Measurements from ENCODE around the gene PRPF40A.
A peak's percentile ranks its signal among the peaks of the same experiment; 100 is the strongest.
"Not testable (repeated sequence)": the region's sequence is repeated elsewhere in the genome, so short reads cannot be mapped to it uniquely, and the experiment has no call there.

The PRPF40A gene

DNA sequence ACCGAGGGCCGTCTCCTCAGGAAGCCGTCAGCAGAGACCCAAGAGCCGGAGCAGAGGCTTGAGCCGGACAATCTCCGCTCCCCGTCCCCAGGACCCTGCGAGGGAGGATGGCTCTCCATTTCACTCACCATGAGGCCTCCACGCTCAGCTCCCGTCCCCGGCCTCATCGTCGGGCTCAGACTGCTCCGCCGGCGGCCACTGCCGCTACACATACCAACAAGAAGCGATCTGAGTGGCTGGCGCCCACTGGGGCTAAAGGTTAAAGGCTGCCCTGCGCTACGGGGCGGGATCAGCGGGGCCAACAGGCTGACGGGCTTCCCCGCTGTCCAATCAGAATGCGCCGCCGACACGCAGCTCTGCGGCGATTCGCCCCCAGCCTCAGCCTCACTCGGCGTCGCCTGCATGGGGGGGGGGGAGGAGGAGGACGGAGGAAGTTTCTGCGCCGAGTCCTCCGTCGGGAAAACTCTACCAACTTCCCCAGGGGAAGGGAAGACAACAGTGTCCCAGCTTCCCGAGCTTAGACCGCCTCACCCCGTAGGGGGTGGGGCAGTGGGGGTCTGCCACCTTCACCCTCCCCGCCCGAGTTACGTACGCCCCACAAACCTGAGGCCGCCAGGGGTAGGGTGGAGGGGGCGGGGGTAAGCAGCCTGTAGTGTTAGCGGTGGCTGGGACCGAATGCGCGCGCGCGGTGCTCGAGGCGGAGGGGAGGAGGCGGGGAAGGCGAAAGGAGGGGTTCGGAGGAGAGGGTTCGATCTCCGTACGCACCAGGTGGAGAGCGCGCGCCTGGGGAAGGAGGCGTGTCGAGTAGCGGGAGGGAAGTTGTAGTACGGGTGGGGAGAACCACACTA is at the start of gene PRPF40A:
TSS of gene PRPF40A (minus strand) at position 234 of the 848 bp plus-strand sequence. CDS start at position 212, 22 bp downstream.
- peak; percentile 99 for DNase-seq

DNA sequence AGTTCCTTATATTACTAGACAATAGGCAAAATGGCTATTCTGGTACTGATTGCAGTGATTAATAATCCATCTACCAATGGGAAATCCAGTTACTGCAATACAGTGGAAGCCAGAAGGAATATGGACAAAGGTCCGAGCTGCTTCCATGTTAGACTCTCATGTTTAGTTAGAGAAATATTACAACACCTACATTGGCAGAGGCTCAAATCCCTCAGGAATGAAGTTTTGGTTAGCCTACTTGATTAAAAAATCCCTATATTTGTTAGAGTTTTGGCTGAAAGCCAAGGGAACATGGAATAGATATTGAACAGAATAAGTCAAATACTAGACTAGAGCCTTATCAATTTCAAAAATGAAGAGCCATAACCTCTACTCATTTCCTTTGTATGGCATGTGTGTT is 49.7 kb upstream of the PRPF40A start:
- no peak for DNase-seq

DNA sequence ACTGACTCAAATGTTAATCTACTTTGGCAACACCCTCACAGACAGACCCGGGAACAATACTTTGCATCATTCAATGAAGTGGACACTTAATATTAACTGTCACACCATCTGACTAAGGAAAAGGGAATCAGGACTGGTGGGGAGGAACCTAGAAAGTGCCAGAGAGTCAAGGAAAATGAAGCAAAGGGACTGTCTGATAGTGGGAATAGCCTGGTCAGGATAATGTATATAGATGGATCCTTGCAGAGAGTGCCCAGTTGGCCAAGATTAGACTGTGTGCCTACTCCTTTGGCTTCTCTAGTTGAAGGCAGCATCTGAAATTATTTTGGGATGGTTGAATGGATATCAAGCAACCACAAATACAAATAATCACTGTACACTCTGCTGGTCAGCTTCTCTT is 46.4 kb upstream of the PRPF40A start:
- no peak for DNase-seq

DNA sequence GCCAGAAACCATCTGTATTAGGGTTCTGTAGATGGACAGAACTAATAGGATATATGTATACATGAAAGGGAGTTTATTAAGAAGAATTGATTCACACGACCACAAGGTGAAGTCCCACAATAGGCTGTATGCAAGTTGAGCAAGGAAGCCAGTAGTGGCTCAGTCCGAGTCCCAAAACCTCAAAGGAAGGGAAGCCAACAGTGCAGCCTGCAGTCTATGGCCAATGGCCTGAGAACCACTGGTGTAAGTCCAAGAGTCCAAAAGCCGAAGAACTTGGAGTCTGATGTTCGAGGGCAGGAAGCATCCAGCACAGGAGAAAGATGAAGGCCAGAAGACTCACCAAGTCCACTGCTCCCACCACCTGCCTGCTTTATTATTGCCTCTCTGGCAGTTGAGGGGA is 45.9 kb upstream of the PRPF40A start:
- not testable (repeated sequence) for DNase-seq

DNA sequence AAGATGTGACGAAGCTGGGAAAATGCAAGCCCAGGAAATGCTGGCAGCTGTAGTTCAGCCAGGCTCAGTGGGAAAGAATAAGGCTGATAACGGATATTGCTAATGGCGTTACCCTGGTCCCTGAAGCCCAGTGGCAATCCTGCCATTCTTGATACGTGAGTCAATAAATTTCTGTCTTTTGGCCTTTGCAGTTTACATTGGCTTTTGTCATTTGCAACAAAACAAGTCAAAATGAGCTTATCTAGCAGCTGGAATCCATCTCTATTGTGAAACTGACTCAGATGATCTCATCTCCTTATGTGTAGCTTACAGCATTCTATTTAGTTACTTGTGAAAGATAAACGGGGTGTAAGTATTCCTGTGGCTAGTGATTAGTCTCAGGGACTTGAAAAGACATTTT is 44.9 kb upstream of the PRPF40A start:
- DNase-seq = no peak

DNA sequence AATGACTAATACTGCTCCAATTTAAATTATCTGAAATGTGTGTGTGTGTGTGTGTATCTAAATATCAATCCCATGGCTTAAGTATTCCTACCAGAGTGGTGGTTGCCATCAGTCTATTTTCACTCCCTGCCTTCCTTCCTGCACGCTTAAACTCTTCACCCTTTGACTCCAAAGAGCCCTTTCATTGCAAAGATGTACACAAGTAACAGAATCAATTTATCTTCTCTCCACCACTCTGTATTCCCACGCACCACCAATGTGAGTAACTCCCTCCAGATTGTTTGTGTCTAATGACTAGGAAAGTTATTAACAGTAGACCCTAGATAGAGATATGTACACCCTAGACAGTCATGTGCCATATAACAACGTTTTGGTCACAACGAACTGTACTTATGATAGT is 44.0 kb upstream of the PRPF40A start:
- no peak for DNase-seq

DNA sequence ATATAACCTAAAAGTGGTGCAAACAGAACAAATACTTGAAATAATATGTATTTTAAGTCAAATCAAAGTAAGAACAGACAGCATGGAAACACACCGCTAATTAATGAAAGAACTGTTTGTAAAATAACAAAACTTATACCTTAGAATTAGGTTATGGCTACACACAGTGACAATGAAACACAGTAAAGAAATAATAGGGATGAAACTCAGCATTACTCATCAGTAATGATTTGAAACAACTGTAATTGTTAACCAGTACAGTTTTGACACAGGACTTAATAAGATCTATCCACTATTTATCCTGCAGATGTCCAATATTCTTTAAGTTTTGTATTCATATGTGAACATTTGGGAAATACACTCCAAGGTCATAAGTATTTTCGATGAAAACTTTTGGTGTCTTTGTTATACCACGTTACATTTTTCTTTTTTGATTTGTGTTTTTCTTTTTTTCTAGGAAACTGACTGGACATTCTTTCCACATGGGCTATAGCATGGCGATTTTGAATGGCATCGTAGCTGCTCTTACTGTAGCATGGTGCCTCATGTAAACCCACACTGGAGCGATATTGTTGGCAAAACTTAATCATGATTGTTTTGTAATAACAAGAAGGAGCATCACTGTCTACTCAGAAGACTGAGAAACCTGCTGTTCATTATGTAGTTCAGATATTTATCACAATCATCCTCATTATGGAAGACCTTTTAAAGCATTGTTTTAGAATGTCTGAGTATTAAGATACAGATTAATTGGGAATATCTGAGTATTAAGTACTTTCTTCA is 42.2 kb upstream of the PRPF40A start:
- DNase-seq = no peak

DNA sequence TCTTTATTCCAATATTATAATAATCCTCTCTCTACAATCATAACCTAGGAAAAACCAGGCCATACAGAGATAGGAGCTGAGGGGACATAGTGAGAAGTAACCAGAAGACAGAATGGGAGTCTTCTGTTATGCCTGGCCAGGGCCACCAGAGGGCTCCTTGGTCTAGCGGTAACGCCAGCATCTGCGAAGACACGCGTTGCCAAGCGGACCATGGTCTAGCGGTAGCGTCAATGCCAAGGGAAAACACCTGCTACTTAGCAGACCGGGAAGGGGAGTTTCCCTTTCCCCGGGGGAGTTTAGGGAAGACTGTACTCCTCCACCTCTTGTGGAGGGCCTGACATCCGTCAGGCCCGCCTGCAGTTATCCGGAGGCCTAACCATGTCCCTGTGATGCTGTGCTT is 37.8 kb upstream of the PRPF40A start:
- DNase-seq = no peak

DNA sequence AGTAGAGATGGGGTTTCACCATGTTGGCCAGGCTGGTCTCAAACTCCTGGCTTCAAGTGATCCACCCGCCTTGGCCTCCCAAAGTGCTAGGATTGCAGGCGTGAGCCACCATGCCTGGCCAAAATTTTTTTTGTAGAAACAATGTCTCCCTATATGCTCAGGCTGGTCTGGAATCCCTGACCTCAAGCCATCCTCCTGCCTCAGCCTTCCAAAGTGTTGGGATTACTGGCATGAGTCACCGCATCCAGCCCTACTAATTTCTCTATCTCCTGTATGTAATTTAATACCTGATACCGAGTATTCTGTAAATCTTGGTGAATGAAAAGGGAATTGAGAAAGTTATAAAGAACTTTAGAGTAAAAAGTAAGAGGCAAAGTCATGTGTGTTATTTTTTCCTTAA is 30.5 kb upstream of the PRPF40A start:
- not testable (repeated sequence) for DNase-seq

DNA sequence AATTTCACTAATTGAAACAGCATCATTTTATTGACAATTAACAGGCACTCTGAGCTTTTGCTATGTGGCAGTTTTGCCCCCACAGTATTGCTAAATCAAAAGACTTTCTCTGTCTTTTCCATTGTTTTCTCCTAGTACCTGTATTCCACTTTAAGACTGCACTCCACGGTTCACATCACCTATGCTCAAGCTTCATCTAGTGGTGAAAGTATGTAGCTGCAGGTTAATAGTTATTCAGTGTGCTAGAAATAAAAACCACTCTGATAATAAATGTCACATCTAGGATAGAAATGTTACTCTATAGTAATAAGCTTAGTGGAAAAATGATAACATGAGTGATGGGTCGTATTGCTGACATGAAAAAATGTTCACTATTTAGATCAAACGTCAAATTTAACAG is 25.7 kb upstream of the PRPF40A start:
- no peak for DNase-seq

DNA sequence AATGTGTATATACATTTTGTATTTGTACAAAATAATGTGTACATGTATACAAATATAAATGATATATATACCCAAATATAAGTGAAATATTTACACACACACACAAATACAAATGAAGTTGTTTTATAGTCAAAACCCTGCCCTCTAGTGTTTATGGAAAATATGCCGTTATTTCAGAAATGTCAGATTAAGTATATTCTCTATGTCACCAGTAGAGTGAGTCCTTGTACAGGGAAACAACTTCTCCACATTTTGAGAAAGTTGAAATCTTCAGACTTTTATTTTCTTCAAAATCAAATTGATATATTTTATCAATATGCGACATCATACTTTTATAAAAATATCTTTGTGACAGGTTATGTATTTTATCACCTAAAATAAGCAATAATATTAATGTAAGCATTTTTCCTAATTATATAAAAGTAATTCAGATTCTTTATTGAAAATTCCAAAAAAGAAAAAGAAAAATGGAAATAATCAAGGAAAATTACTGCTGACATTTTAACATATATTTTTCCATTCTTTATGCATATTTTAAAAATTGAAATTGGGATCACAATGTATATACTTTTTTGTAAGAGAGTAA is 23.6 kb upstream of the PRPF40A start:
- no peak for DNase-seq

DNA sequence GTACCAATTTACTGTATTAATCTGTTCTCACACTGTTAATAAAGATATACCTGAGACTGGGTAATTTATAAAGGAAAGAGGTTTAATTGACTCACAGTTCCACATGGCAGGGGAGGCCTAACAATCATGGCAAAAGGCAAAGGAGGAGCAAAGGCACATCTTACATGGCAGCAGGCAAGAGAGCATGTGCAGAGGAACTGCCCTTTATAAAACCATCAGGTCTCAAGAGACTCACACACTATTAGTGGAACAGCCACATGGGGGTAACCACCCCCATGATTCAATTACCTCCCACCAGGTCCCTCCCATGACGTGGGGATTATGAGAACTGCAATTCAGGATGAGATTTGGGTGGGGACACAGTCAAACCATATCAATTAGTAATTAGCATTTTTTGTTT is 22.4 kb upstream of the PRPF40A start:
- not testable (repeated sequence) for DNase-seq

DNA sequence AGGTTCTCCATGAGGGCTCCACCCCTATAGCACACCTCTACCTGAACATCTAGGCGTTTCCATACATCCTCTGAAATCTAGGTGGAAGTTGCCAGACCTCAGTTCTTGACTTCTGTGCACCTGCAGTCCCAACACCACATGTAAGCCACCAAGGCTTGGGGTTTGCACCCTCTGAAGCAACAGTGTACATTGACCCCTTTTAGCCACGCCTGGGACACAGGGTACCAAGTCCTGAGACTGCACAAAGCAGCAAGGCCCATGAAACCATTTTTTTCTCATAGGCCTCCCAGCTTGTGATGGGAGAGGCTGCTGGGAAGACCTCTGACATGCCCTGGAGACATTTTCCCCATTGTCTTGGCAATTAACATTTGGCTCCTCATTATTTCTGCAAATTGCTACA is 21.2 kb upstream of the PRPF40A start:
- DNase-seq = no peak

DNA sequence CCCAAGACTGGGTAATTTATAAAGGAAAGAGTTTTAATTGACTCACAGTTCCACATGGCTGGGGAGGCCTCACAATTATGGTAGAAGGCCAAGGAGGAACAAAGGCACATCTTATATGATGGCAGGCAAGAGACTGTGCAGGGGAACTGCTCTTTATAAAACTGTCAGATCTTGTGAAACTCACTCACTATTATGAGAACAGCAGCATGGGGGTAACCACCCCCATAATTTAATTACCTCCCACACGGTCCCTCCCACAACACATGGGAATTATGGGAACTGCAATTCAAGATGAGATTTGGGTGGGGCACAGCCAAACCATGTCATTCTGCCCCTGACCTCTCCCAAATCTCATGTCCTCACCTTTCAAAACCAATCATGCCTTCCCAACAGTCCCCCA is 20.2 kb upstream of the PRPF40A start:
- DNase-seq = not testable (repeated sequence)

DNA sequence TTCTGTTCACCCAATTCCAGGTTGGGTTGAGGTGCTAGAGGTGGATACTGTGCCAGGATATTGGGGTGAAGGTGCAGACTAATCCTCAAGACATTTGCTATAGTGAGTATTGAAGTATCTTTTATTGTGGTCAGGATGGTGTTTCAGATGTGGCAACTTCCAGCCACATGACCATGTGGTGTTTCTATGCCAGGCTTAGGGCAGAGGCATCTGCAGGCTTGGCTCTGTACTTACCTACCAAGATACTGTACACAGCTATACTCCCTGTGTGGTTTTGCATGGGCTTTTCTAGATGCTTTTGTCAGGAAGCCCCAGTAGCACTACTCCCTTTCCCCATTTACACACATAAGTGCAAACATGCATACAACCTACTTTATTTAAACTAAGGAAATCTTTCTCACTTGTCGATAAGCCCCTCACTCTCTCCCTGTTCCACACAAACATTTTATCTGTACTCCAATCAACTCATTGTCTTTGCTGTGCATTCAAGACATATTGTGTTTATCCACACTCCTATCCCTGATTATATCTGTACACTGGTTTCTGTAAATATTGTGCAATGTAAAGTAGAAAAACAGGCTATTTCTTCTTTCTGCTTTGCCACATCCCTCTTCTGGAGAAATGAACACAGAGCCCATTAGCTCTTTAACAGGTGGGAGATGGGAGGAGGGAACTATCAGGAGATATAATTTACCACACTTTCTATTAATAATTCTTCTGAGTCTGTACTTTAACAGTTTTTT is 13.5 kb upstream of the PRPF40A start:
- no peak for DNase-seq

DNA sequence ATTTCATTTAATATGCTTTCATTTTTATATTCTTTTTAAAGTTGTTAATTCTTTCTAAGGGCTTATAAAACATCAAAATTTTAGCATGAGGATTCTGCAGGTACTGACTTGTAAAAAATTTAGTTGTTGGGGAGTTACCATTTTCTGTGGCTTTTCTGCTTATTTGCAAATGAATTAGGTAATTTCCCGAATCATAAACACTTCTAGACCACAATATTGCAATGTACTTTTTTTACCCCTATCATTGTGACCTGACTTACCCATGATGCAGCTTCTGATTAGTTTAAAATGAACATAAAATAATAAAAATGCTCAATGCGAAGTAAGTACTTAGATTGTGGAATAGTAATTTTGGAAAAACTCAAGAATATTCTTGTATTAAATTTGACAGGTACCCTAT is 12.6 kb upstream of the PRPF40A start:
- DNase-seq = no peak

DNA sequence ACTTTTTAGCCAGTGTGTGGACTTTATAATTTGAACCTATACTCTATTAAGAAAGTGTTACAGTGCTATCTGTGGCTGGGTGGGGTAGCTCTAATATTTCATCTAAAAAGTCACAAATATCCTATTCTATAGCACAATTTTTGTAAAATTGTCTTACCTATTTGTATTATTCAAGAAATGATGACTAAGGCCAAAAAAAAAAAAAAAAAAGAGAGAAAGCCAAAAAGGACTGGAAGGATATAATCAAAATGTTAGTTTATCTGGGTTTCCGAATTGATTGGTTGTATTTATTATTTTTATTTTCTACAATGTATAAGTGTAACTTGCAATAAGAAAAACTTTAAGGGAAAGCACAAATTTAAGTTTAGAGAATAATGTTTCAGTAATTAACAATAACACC is 6.7 kb upstream of the PRPF40A start:
- no peak for DNase-seq

DNA sequence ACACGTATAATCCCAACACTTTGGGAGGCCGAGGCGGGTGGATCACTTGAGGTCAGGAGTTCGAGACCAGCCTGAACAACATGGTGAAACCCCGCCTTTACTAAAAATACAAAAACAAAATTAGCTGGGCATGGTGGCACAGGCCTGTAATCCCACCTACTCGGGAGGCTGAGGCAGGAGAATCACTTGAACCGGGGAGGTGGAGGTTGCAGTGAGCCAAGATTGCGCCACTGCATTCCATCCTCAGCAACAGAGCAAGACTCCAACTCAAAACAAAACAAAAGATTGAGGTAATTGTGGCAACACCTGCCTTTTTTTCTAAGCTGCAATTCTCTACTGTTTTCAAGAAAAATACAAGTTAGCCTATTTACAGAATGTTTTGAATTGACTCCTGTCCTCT is 5.4 kb upstream of the PRPF40A start:
- DNase-seq = not testable (repeated sequence)

DNA sequence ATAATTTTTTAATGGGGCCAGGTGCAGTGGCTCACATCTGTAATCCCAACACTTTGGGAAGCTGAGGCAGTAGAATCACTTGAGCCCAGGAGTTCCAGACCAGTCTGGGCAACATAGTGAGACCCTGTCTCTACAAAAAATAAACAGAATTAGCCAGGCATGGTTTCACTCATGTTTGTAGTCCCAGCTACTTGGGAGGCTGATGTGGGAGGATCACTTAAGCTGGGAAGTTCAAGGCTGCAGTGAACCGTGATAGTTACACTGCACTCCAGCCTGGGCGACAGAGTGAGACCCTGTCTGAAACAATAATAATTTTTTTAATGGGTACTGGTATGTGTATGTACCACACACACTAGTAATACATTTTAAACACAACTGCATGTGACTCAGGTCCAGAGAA is 3.5 kb upstream of the PRPF40A start:
- DNase-seq = no peak

DNA sequence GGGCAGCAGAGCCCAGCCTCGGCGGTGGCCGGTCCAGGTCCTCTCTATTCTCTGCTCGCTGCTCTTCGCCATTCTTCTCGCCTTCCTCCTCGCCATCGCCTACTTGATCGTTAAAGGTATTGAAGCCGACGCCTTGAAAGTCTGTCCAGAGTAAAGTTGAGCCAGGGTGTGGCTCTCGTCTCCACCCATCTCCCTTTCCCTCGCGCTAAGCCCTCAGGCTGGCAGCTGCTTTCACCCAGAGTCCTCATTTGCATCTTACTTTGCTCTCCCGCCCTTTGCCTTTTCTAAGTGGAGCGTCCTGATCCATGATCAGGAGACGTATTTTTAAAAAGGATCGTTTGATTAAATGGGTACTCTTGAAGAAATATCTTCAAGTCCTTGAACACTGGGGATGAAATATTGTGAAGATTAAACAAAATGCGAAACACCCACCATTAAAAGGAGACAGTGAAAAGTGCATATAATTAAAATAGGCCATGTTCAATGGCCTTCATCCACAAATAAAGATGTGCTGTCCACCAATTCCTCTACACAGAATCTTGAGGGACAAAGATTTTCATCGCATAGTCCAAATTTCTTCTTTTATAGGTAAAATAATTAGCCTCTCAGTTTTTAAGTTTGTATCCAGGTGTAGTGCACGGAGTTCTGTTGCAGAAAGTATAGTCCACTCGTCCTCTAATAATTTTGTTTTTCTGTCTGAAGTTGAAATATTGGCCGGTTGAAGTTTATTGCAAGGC is 1.8 kb upstream of the PRPF40A start:
- DNase-seq = no peak

DNA sequence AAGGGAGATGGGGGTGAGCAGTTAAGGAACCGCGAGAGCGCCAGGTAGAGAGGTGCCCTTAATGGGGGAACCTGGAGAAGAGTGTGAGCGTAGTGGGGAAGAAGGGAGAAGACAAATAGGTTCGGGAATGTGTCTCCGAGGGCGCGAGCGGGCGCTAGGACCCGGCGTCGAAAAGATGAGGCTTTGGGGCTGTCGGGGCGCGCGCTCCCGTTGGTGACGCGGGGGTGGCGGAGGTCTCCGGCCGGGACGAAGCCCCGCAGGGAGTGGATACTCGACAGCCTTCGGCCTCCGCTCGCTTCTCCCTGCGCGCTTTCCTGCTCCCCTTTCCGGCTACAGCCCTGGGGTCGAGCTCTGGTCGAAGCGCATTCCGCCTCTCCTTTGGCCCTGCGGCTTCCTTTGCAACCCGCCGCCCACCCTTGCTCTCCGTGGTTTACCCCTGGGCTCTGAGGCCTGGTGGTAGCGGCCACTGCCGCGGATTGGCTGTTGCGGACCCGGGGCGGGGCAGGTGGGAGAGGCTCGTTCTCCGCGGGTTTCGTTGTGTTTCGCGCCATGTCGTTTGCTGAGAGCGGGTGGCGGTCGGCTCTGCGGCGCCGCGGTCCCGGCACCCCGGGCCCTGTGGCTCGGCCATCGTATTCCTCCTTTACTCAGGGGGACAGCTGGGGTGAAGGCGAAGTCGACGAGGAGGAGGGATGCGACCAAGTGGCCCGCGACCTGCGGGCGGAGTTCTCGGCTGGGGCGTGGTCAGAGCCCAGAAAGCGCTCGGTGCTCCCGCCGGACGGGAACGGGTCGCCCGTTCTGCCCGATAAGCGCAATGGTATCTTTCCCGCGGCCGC is 1.0 kb upstream of the PRPF40A start, which contains the start of gene ARL6IP6:
TSS of gene ARL6IP6 (plus strand) at position 545 of the 833 bp plus-strand sequence. CDS start at position 550, 5 bp downstream.
- peak; percentile 98 for DNase-seq
